HCT116 (cell line): ENCODE data around the gene WFDC2.

Source experiments
- ATF3 ChIP-seq: IDR thresholded peaks from 2 replicates; pipeline ENCODE4 v1.6.1; 2012
- CBX3 ChIP-seq: IDR thresholded peaks from 2 replicates; pipeline ENCODE4 v1.6.1; 2012; ENCODE audit warnings: low read depth
- CEBPB ChIP-seq: IDR thresholded peaks from 2 replicates; pipeline ENCODE4 v1.6.1; 2012; ENCODE audit warnings: low read depth
- CTCF ChIP-seq, 3 experiments: fragments of 200-600 bp in 1 of 3; sonication (generic) in 1 of 3; IDR thresholded peaks in 2 of 3; conservative IDR thresholded peaks in 1 of 3; 2 replicates each; pipeline ENCODE4 v1.5.1; 2012 to 2017; ENCODE audit warnings: low read depth in 2 of 3, low read length in 2 of 3, antibody characterized with exemption in 1 of 3, borderline replicate concordance in 1 of 3, control low read depth in 1 of 3, mild to moderate bottlenecking in 1 of 3, mixed read lengths in 1 of 3, mixed run types in 1 of 3, moderate library complexity in 1 of 3; ENCODE audit not compliant: insufficient read depth in 1 of 3
- EZH2phosphoT487 ChIP-seq: fragments of 200-600 bp; IDR thresholded peaks from 2 replicates; pipeline ENCODE4 v1.6.1; 2018; ENCODE audit warnings: antibody characterized with exemption, borderline replicate concordance
- JUND ChIP-seq: IDR thresholded peaks from 2 replicates; pipeline ENCODE4 v1.6.1; 2012
- MAX ChIP-seq: IDR thresholded peaks from 2 replicates; pipeline ENCODE4 v1.6.1; 2012
- POLR2A ChIP-seq: IDR thresholded peaks from 2 replicates; pipeline ENCODE4 v1.7.0; 2011; ENCODE audit warnings: borderline replicate concordance; ENCODE audit not compliant: insufficient read depth, insufficient read length; ENCODE audit errors: extremely low read depth
- POLR2AphosphoS5 ChIP-seq: IDR thresholded peaks from 2 replicates; pipeline ENCODE4 v1.6.1; 2011; ENCODE audit warnings: mild to moderate bottlenecking, low read depth, low read length, moderate library complexity
- RAD21 ChIP-seq: IDR thresholded peaks from 2 replicates; pipeline ENCODE4 v1.6.1; 2012; ENCODE audit warnings: low read depth, mild to moderate bottlenecking
- REST ChIP-seq: IDR thresholded peaks from 2 replicates; pipeline ENCODE4 v1.6.1; 2012; ENCODE audit warnings: low read depth
- SP1 ChIP-seq: IDR thresholded peaks from 2 replicates; pipeline ENCODE4 v1.6.1; 2012; ENCODE audit warnings: low read depth
- TCF7L2 ChIP-seq: IDR thresholded peaks from 2 replicates; pipeline ENCODE4 v1.7.0; 2011; ENCODE audit warnings: borderline replicate concordance, inconsistent platforms; ENCODE audit not compliant: insufficient read depth, insufficient read length; ENCODE audit errors: extremely low read depth

- TF ChIP-seq RAD21 (no peak), CTCF (IDR thresholded peaks at IDR 0.05 in 2 of 3, conservative IDR thresholded peaks at IDR 0.05 in 1 of 3; ENCODE audit: borderline replicate concordance in 1 of 3, insufficient read depth in 1 of 3, low read depth in 2 of 3, low read length in 2 of 3) (no peak), EZH2phosphoT487 (no peak), REST (no peak), POLR2AphosphoS5 (no peak), JUND (no peak), CBX3 (no peak), SP1 (no peak), CEBPB (no peak), ATF3 (no peak), TCF7L2 (no peak), MAX (no peak), POLR2A (no peak)
These were observed 33.9 kb downstream of the WFDC2 start for GRCh38 chr20:45503403-45503802.
